GM23338 (cell line): Measurements from ENCODE around the gene HHIP. TPM values are rescaled to one million over a fixed set of nuclear protein-coding genes. Genes with fewer than 3 reads are reported as not detected.

Experiments
- ATAC-seq: fragments of 200-7000 bp; cut with Tn5 transposase; 3 replicates; pipeline ENCODE4 v1.9.1; 2020
- DNase-seq: peaks from one replicate; pipeline ENCODE4 v3.0.0-alpha.2; 2015; ENCODE audit warnings: low spot score
- H2AFZ ChIP-seq: fragments of 200-600 bp; sonication (generic); 2 replicates; pipeline ENCODE4 v1.8.0; 2016; ENCODE audit warnings: antibody characterized with exemption, mild to moderate bottlenecking, moderate library complexity
- H3F3A ChIP-seq: fragments of 200-600 bp; sonication (generic); replicated peaks from 2 replicates; pipeline ENCODE4 v1.8.0; 2017; ENCODE audit warnings: antibody characterized with exemption, mixed run types, low read depth
- H3K27ac ChIP-seq: fragments of 200-600 bp; sonication (generic); 2 replicates; pipeline ENCODE4 v1.6.1; 2016; ENCODE audit warnings: low read depth
- H3K27me3 ChIP-seq: fragments of 200-600 bp; sonication (generic); 2 replicates; pipeline ENCODE4 v1.8.0; 2016; ENCODE audit warnings: mild to moderate bottlenecking, mixed run types, moderate library complexity; ENCODE audit not compliant: insufficient read depth
- H3K36me3 ChIP-seq: fragments of 200-600 bp; sonication (generic); 2 replicates; pipeline ENCODE4 v1.8.0; 2016; ENCODE audit warnings: mild to moderate bottlenecking; ENCODE audit not compliant: insufficient read depth
- H3K4me1 ChIP-seq: fragments of 200-600 bp; sonication (generic); 2 replicates; pipeline ENCODE4 v1.8.0; 2016; ENCODE audit warnings: mild to moderate bottlenecking, moderate library complexity; ENCODE audit not compliant: insufficient read depth
- H3K4me2 ChIP-seq: fragments of 200-600 bp; sonication (generic); 2 replicates; pipeline ENCODE4 v1.7.1; 2017; ENCODE audit warnings: mixed run types
- H3K4me3 ChIP-seq: fragments of 200-600 bp; sonication (generic); 2 replicates; pipeline ENCODE4 v1.6.1; 2016; ENCODE audit warnings: mixed run types
- H3K79me2 ChIP-seq: fragments of 200-600 bp; sonication (generic); replicated peaks from 2 replicates; pipeline ENCODE4 v1.8.0; 2017; ENCODE audit warnings: mild to moderate bottlenecking; ENCODE audit not compliant: insufficient read depth
- H3K9me2 ChIP-seq: fragments of 200-600 bp; sonication (generic); 2 replicates; pipeline ENCODE4 v1.8.0; 2017; ENCODE audit not compliant: insufficient read depth
- H4K20me1 ChIP-seq: fragments of 200-600 bp; sonication (generic); replicated peaks from 2 replicates; pipeline ENCODE4 v1.8.0; 2017; ENCODE audit warnings: mild to moderate bottlenecking; ENCODE audit not compliant: insufficient read depth
- H3K27ac Mint-ChIP-seq: 2 replicates; pipeline ENCODE4 v1.8.0; 2020; ENCODE audit warnings: inconsistent platforms, mild to moderate bottlenecking, moderate library complexity, mixed read lengths
- H3K27me3 Mint-ChIP-seq: 3 replicates; pipeline ENCODE4 v1.8.0; 2022; ENCODE audit warnings: low read depth, mild to moderate bottlenecking, moderate library complexity, mixed read lengths, inconsistent platforms; ENCODE audit not compliant: insufficient read depth, poor library complexity
- H3K36me3 Mint-ChIP-seq: 3 replicates; pipeline ENCODE4 v1.8.0; 2021; ENCODE audit warnings: low read depth, mild to moderate bottlenecking, inconsistent platforms, moderate library complexity, mixed read lengths
- H3K4me1 Mint-ChIP-seq: 3 replicates; pipeline ENCODE4 v1.8.0; 2020; ENCODE audit warnings: mild to moderate bottlenecking, inconsistent platforms, mixed read lengths
- H3K4me3 Mint-ChIP-seq: 3 replicates; pipeline ENCODE4 v1.8.0; 2021; ENCODE audit warnings: moderate library complexity, mild to moderate bottlenecking, inconsistent platforms, mixed read lengths
- H3K9me3 Mint-ChIP-seq: 3 replicates; pipeline ENCODE4 v1.8.0; 2020; ENCODE audit warnings: moderate library complexity, mild to moderate bottlenecking, inconsistent platforms, mixed read lengths
- CREB1 ChIP-seq: fragments of 250-450 bp; sonication (Bioruptor Pico); IDR thresholded peaks from 2 replicates; pipeline ENCODE4 v1.5.0; 2020; ENCODE audit warnings: low read depth, mild to moderate bottlenecking, moderate library complexity
- CTCF ChIP-seq, 2 experiments: fragments of 200-600 bp in 1 of 2; sonication (generic) in 1 of 2; conservative IDR thresholded peaks; 2 replicates each; pipeline versions ENCODE4 v1.5.1 to v1.6.1; 2016 to 2017; ENCODE audit warnings: antibody characterized with exemption in 2 of 2, low read depth in 2 of 2, mild to moderate bottlenecking in 2 of 2, moderate library complexity in 1 of 2
- ETS1 ChIP-seq: IDR thresholded peaks from 2 replicates; pipeline ENCODE4 v1.6.1; 2016; ENCODE audit warnings: antibody characterized with exemption
- EZH2 ChIP-seq: fragments of 200-600 bp; sonication (generic); IDR thresholded peaks from one replicate; pipeline ENCODE4 v1.8.0; 2017; ENCODE audit warnings: antibody characterized with exemption, mild to moderate bottlenecking, low read depth; ENCODE audit not compliant: unreplicated experiment
- EZH2phosphoT487 ChIP-seq: fragments of 200-600 bp; sonication (generic); IDR thresholded peaks from one replicate; pipeline ENCODE4 v1.8.1; 2018; ENCODE audit warnings: antibody characterized with exemption; ENCODE audit not compliant: unreplicated experiment
- JUNB ChIP-seq: IDR thresholded peaks from one replicate; pipeline ENCODE4 v1.6.1; 2016; ENCODE audit warnings: antibody characterized with exemption; ENCODE audit not compliant: unreplicated experiment
- NANOG ChIP-seq: IDR thresholded peaks from 2 replicates; pipeline ENCODE4 v1.6.1; 2016; ENCODE audit warnings: antibody characterized with exemption, borderline replicate concordance
- POLR2AphosphoS5 ChIP-seq: IDR thresholded peaks from 2 replicates; pipeline ENCODE4 v1.6.1; 2016; ENCODE audit warnings: antibody characterized with exemption, low read depth
- REST ChIP-seq: IDR thresholded peaks from one replicate; pipeline ENCODE4 v1.6.1; 2018; ENCODE audit warnings: antibody characterized with exemption; ENCODE audit not compliant: unreplicated experiment
- STAT1 ChIP-seq: IDR thresholded peaks from one replicate; pipeline ENCODE4 v1.6.1; 2016; ENCODE audit warnings: antibody characterized with exemption; ENCODE audit not compliant: unreplicated experiment
- ZNF114 ChIP-seq: fragments of 250-450 bp; sonication (Bioruptor Pico); IDR thresholded peaks from 2 replicates; pipeline ENCODE4 v1.5.0; 2020; ENCODE audit warnings: mild to moderate bottlenecking, moderate library complexity
- ZNF331 ChIP-seq: fragments of 250-450 bp; sonication (Bioruptor Pico); IDR thresholded peaks from 2 replicates; pipeline ENCODE4 v1.5.0; 2020; ENCODE audit warnings: low read depth, mild to moderate bottlenecking, moderate library complexity
- ZNF462 ChIP-seq: fragments of 250-450 bp; sonication (Bioruptor Pico); IDR thresholded peaks from 2 replicates; pipeline ENCODE4 v1.5.0; 2020; ENCODE audit warnings: mild to moderate bottlenecking, moderate library complexity
- polyA plus RNA-seq: library from polyadenylated mRNA; unstranded; fragments of >200 nt; fragmentation: Nextera tagmentation; extraction: Ambion mirVana; gene quantifications from 2 replicates; pipeline ENCODE4 v1.2.1, GENCODE V29; 2016
- total RNA-seq: library from RNA; depleted of rRNA; stranded (reverse); fragments of >200 nt; shearing (Covaris generic); gene quantifications from 2 replicates; pipeline ENCODE4 v1.2.3, GENCODE V29; 2014

The HHIP gene
- total and polyA plus RNA-seq, 2 experiments from 2014 or later = 2.5 to 4.2 TPM

- peaks cover 4% of the 10 kb centered on the region for H3K27me3 Mint-ChIP-seq
- Histone ChIP-seq H3K27ac (no peak overlapping the region), H3K79me2 (no peaks in the 10 kb centered on the region), H3K4me1 (peaks cover 18% of the 10 kb centered on the region; the same call in 1 of the 2 replicates), H3K9me2 (no peaks in the 10 kb centered on the region), H3F3A (no peaks in the 10 kb centered on the region), H3K36me3 (no peaks in the 10 kb centered on the region), H3K4me2 (no peak overlapping the region), H3K27me3 (no peaks in the 10 kb centered on the region), H2AFZ (no peak overlapping the region), H3K4me3 (no peak overlapping the region), H4K20me1 (no peaks in the 10 kb centered on the region)
- ATAC-seq (no peak), DNase-seq (no peak)
- H3K4me3 Mint-ChIP-seq = no peak overlapping the region
- H3K27ac Mint-ChIP-seq = no peak overlapping the region
- H3K36me3 Mint-ChIP-seq = no peaks in the 10 kb centered on the region
- peaks cover 13% of the 10 kb centered on the region; the same call in 2 of the 3 replicates for H3K4me1 Mint-ChIP-seq
- TF ChIP-seq CREB1 (CRISPR knock-in tag) = no peak
- TF ChIP-seq NANOG = no peak
- TF ChIP-seq STAT1 = no peak
- no peak for TF ChIP-seq CTCF (conservative IDR thresholded peaks at IDR 0.05; ENCODE audit: low read depth in 2 of 2)
- no peak for TF ChIP-seq ZNF114
- TF ChIP-seq POLR2AphosphoS5 = no peak
- no peak for TF ChIP-seq ZNF331 (CRISPR knock-in tag)
- no peak for TF ChIP-seq ETS1
- no peak for TF ChIP-seq ZNF462 (CRISPR knock-in tag)
- TF ChIP-seq REST = no peak
- TF ChIP-seq EZH2 = no peak
- no peak for TF ChIP-seq EZH2phosphoT487
- TF ChIP-seq JUNB = no peak
- H3K9me3 Mint-ChIP-seq = no peaks in the 10 kb centered on the region
Measured at GRCh38 chr4:144732584-144733428, 86.8 kb downstream of the HHIP start.
